ENCODE measurements around the gene MATCAP1. TPM values are rescaled to one million over a fixed set of nuclear protein-coding genes. Genes with fewer than 3 reads are reported as not detected.
A peak's percentile ranks its signal among the peaks of the same experiment; 100 is the strongest.

MATCAP1 gene
- total and polyA plus RNA-seq, 2 of the 4 experiments (the other 2 are of a cell fraction), result 8.2 to 43.9 TPM

- Histone ChIP-seq H4K20me1 (ENCODE audit: insufficient read depth, low read length) (peaks cover 30% of the 10 kb centered on the region), H3K27ac (ENCODE audit: insufficient read depth, low read length) (no peak overlapping the region), H2BK20ac (ENCODE audit: low read depth, low read length) (no peak overlapping the region), H2AK9ac (replicated peaks; ENCODE audit: low read depth, low read length, poor library complexity) (peak overlapping the region; percentile 86), H3K18ac (ENCODE audit: low read depth, low read length) (no peak overlapping the region), H3K27me3 (ENCODE audit: control insufficient read depth, insufficient read depth, low read length) (no peaks in the 10 kb centered on the region), H3K36me3 (ENCODE audit: control insufficient read depth, insufficient read depth, low read length) (peaks cover under 1% of the 10 kb centered on the region; the same call in 1 of the 2 replicates), H2AFZ (replicated peaks; ENCODE audit: low read length, poor library complexity) (peak overlapping the region; percentile 81), H3K4ac (ENCODE audit: low read depth, low read length) (no peak overlapping the region), H2BK120ac (ENCODE audit: low read depth, low read length) (no peak overlapping the region), H2BK15ac (ENCODE audit: low read depth, low read length) (no peak overlapping the region), H2AK5ac (ENCODE audit: low read depth, low read length) (no peak overlapping the region), H2BK5ac (ENCODE audit: low read depth, low read length, poor library complexity, severe bottlenecking) (no peak overlapping the region), H3K79me1 (ENCODE audit: low read depth in 1 of 2, low read length in 2 of 2) (peaks cover 10 to 19% of the 10 kb centered on the region in 2 experiments; a peak in 3 of 4 replicates), H3K9ac (ENCODE audit: low read depth, low read length) (no peak overlapping the region), H3K14ac (replicated peaks; ENCODE audit: low read depth, low read length) (no peak overlapping the region), H3K23ac (ENCODE audit: low read depth, low read length) (no peak overlapping the region), H3K4me2 (ENCODE audit: low read depth, low read length) (peak overlapping the region; percentile 87), H4K5ac (ENCODE audit: low read depth, low read length) (no peak overlapping the region), H3K9me3 (ENCODE audit: control insufficient read depth, insufficient read depth, low read length) (no peaks in the 10 kb centered on the region), H4K91ac (ENCODE audit: insufficient read depth, low read depth, low read length) (no peak overlapping the region), H4K8ac (ENCODE audit: low read depth in 2 of 2, low read length in 2 of 2) (no peak overlapping the region), H3K9me1 (ENCODE audit: insufficient read depth, low read length) (peaks cover 2% of the 10 kb centered on the region; the same call in 1 of the 2 replicates), H3K4me3 (ENCODE audit: insufficient read depth, low read depth, low read length) (no peak overlapping the region), H3K56ac (ENCODE audit: extremely low read depth, insufficient read depth, low read length) (no peak overlapping the region), H3K4me1 (ENCODE audit: control insufficient read depth, insufficient read depth, low read length) (peaks cover 6% of the 10 kb centered on the region; the same call in 1 of the 2 replicates)
- 25% methylated on average over 27 of the region's 61 CpGs; no CpG with 5 or more reads in 1 of the 2 experiments for WGBS, 2 experiments (ENCODE audit: extremely low coverage in 2 of 2, insufficient read length in 1 of 2)
- BruUV-seq (replicated peaks), result no TSS peak
- no peak for ATAC-seq (ENCODE audit: low read depth)
- intact Hi-C loops (cut with micrococcal nuclease) (loop anchor here (1.0 to 10.0 kb wide), 3 partner anchors 177 to 260 kb away; no protein-coding TSS in a partner anchor), in situ Hi-C loops (cut with MboI; ENCODE audit: low sequenced_read_pairs) (loop anchor here (5.0 kb wide), 1 partner anchor 192 kb away; the partner anchor contains the start of gene CES3), dilution Hi-C loops (cut with HindIII; ENCODE audit: low sequenced_read_pairs, unreplicated experiment) (no loop called here)
- ChIA-PET POLR2A (ENCODE audit: unreplicated experiment) (interaction anchor here (1.1 kb wide), 1 partner anchor 127 kb away, joined by 4 read pairs; no protein-coding TSS in a partner anchor), CTCF (interaction anchor here (0.6 to 2.1 kb wide), 25 partner anchors 10 to 622 kb away, joined by 3 to 15 read pairs (median 4); partner anchors contain the start of genes CES3, HSF4 and PHAF1)
- DNase-seq, result no peak
- TF ChIP-seq POLR2A (IDR thresholded peaks at IDR 0.05; ENCODE audit: low read depth, low read length), result no peak
- TF ChIP-seq MAFK (IDR thresholded peaks at IDR 0.05; ENCODE audit: low read depth, low read length), result no peak
- no peak for TF ChIP-seq ELK1 (IDR thresholded peaks at IDR 0.05; ENCODE audit: borderline replicate concordance, low read depth, low read length)
- TF ChIP-seq CHD1 (IDR thresholded peaks at IDR 0.05; ENCODE audit: low read depth, low read length), result no peak
- TF ChIP-seq, protein P1, sequence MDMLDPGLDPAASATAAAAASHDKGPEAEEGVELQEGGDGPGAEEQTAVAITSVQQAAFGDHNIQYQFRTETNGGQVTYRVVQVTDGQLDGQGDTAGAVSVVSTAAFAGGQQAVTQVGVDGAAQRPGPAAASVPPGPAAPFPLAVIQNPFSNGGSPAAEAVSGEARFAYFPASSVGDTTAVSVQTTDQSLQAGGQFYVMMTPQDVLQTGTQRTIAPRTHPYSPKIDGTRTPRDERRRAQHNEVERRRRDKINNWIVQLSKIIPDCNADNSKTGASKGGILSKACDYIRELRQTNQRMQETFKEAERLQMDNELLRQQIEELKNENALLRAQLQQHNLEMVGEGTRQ (IDR thresholded peaks at IDR 0.05; ENCODE audit: low read depth, low read length), result no peak
- no peak for TF ChIP-seq RCOR1 (IDR thresholded peaks at IDR 0.05; ENCODE audit: insufficient replicate concordance, low read length)
- TF ChIP-seq CEBPB (IDR thresholded peaks at IDR 0.05; ENCODE audit: low read depth, low read length), result no peak
- TF ChIP-seq SMC3 (IDR thresholded peaks at IDR 0.05; ENCODE audit: low read depth, low read length), result no peak
- no peak for TF ChIP-seq RAD21 (IDR thresholded peaks at IDR 0.05; ENCODE audit: low read length)
- TF ChIP-seq MXI1 (IDR thresholded peaks at IDR 0.05; ENCODE audit: borderline replicate concordance, low read depth, low read length), result no peak
- TF ChIP-seq CTCF (conservative IDR thresholded peaks at IDR 0.05; ENCODE audit: low read depth, low read length), result no peak
These were observed 29.0 kb downstream of the MATCAP1 start for GRCh38 chr16:67154578-67155294.

Data from IMR-90 (cell line).